ENCODE results near the gene TP73. TPM values are rescaled to one million over a fixed set of nuclear protein-coding genes. Genes with fewer than 3 reads are reported as not detected.

Gene TP73
- total RNA-seq, 3 donors from 2014 or later (not counting 1 experiment from before 2014, with no cell fraction given), result 0.28 to 0.50 (median 0.39) TPM

DNA sequence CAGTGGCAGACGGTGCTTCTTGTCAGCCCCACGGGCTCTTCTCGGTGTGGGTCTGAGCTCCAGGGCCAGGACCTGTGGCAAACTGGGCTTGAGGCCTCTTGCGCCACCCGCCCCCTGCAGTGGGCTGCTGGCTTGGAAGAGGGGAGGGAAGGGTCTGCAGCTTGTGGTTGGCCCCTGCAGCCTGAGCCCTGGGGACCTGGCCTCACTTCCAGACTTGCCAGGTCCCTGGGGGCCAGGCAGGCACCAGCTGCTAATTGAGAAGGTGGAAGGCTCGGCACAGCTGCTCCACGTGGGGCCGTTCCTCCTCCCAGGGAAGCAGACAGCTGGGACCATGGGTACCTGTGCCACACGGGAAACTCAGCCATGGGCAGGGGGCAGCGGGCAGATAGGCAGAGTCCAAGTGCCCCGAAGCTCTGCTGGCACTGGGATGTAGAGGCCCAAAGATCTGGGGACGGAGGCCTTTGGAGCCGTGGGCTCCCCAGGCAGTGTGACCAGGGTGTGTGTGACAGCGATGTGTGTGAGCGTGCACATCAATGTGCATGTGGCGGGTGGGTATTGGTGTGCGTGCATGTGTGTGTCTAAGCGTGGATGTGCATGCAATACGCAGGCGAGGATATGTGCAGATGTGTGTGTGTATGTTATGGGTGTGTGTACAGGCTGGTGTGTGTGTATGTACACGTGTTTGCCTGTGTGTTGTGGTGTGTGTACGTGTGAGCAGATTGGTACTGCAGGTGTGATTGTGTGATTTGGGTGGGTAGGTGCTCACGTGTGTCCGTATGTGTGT, 39.3 kb downstream of the TP73 start:
- Histone ChIP-seq H3K27ac (ENCODE audit: low read length) (no peak overlapping the region), H3K4me1 (ENCODE audit: control insufficient read depth, insufficient read depth, low read length) (no peaks in the 10 kb centered on the region), H3K4me3 (ENCODE audit: low read length) (no peak overlapping the region), H3K27me3 (ENCODE audit: control insufficient read depth, insufficient read depth, low read length) (no peaks in the 10 kb centered on the region), H3K36me3 (ENCODE audit: control insufficient read depth, insufficient read depth, low read length) (no peaks in the 10 kb centered on the region), H3K9me3 (ENCODE audit: control insufficient read depth, insufficient read depth, low read length) (no peaks in the 10 kb centered on the region)
- 90% methylated on average over 24 of the region's 24 CpGs for WGBS (ENCODE audit: insufficient coverage)
- Mint-ChIP-seq H3K27ac (no peak overlapping the region), H3K9me3 (no peaks in the 10 kb centered on the region), H3K4me3 (no peak overlapping the region), H3K4me1 (peaks cover 0 to 9% of the 10 kb centered on the region in 2 donors), H3K36me3 (no peaks in the 10 kb centered on the region), H3K27me3 (ENCODE audit: low read depth in 2 of 2) (no peaks in the 10 kb centered on the region)
- intact Hi-C loops (cut with micrococcal nuclease), result no loop called here
- no peak for ATAC-seq
- TF ChIP-seq CTCF (IDR thresholded peaks at IDR 0.05), result no peak
- no peak for DNase-seq

DNA sequence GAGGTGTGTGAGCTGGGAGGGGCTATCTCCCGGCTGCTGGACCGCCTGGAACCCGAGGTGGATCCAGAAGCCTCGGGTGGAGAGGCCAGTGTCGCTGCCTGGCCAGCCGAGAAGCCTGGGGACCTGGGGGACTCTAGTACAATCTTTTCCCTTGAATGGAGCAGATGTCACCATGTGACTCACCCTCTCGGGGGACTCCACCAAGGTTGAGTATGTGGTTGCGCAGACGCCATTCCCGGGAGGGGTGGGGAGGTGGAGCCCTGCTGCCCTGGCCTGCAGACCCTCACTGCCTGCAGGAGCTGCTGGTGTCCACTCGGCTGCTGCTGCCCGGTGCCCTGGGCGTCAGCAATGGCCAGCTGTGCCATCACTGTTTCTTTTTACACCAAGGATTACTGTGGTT, 40.3 kb downstream of the TP73 start:
- 81% methylated on average over 13 of the region's 13 CpGs for WGBS (ENCODE audit: insufficient coverage)
- Histone ChIP-seq H3K36me3 (ENCODE audit: control insufficient read depth, insufficient read depth, low read length) (no peaks in the 10 kb centered on the region), H3K9me3 (ENCODE audit: control insufficient read depth, insufficient read depth, low read length) (no peaks in the 10 kb centered on the region), H3K27me3 (ENCODE audit: control insufficient read depth, insufficient read depth, low read length) (no peaks in the 10 kb centered on the region), H3K4me1 (ENCODE audit: control insufficient read depth, insufficient read depth, low read length) (no peaks in the 10 kb centered on the region), H3K4me3 (ENCODE audit: low read length) (no peak overlapping the region), H3K27ac (ENCODE audit: low read length) (no peak overlapping the region)
- H3K27ac Mint-ChIP-seq, result no peak overlapping the region
- intact Hi-C loops (cut with micrococcal nuclease), result no loop called here
- TF ChIP-seq CTCF (IDR thresholded peaks at IDR 0.05), result no peak
- H3K4me1 Mint-ChIP-seq, result peaks cover 0 to 9% of the 10 kb centered on the region in 2 donors
- H3K4me3 Mint-ChIP-seq, result no peak overlapping the region
- no peak for ATAC-seq
- no peak for DNase-seq
- H3K36me3 Mint-ChIP-seq, result no peaks in the 10 kb centered on the region
- no peaks in the 10 kb centered on the region for H3K9me3 Mint-ChIP-seq
- H3K27me3 Mint-ChIP-seq (ENCODE audit: low read depth in 2 of 2), result no peaks in the 10 kb centered on the region

DNA sequence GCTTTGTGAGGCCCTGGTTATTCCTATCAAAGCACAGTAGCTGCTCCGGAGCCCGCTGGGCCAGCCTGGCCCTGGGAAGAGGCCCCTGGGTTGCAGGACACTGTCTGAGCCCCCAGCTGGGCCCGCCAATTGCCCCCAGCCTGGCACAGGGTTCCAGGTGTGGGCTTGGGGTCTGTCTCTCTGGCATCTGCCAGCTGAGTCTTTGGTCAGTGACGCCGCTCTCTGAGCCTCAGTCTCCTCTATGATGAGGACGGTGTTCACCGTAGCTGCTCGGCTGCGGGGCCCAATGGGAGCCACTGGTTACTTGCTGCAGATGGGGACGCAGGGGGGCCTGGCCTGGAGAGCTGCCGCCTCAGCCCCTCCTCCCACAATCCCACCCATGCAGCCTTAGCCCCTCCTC, 41.0 kb downstream of the TP73 start:
- Histone ChIP-seq H3K27me3 (ENCODE audit: control insufficient read depth, insufficient read depth, low read length) (no peaks in the 10 kb centered on the region), H3K27ac (ENCODE audit: low read length) (no peak overlapping the region), H3K4me1 (ENCODE audit: control insufficient read depth, insufficient read depth, low read length) (no peaks in the 10 kb centered on the region), H3K9me3 (ENCODE audit: control insufficient read depth, insufficient read depth, low read length) (no peaks in the 10 kb centered on the region), H3K36me3 (ENCODE audit: control insufficient read depth, insufficient read depth, low read length) (no peaks in the 10 kb centered on the region), H3K4me3 (ENCODE audit: low read length) (no peak overlapping the region)
- DNase-seq, result no peak
- Mint-ChIP-seq H3K4me3 (no peak overlapping the region), H3K9me3 (no peaks in the 10 kb centered on the region), H3K27ac (no peak overlapping the region), H3K4me1 (peaks cover 0 to 9% of the 10 kb centered on the region in 2 donors), H3K36me3 (no peaks in the 10 kb centered on the region), H3K27me3 (ENCODE audit: low read depth in 2 of 2) (no peaks in the 10 kb centered on the region)
- intact Hi-C loops (cut with micrococcal nuclease), result no loop called here
- WGBS (ENCODE audit: insufficient coverage), result 95% methylated on average over 11 of the region's 11 CpGs
- no peak for ATAC-seq
- TF ChIP-seq CTCF (IDR thresholded peaks at IDR 0.05), result no peak

Data from natural killer cell (primary cell).